ENCODE measurements around the gene OR5M10. TPM values are rescaled to one million over a fixed set of nuclear protein-coding genes. Genes with fewer than 3 reads are reported as not detected.
"Not testable (repeated sequence)": the region's sequence is repeated elsewhere in the genome, so short reads cannot be mapped to it uniquely, and the experiment has no call there.

Gene OR5M10
- not detected for total RNA-seq
- long read RNA-seq: 0 reads

GRCh38 chr11:56577621-56578020 lies at the start of gene OR5M10:
OR5M10 (minus strand) TSS chr11:56577721; CDS start chr11:56577721, 0 bp downstream.
- no peak for DNase-seq (ENCODE audit: missing footprints)
- ATAC-seq: no peak
- intact Hi-C loops (cut with DNase I): no loop called here

DNA sequence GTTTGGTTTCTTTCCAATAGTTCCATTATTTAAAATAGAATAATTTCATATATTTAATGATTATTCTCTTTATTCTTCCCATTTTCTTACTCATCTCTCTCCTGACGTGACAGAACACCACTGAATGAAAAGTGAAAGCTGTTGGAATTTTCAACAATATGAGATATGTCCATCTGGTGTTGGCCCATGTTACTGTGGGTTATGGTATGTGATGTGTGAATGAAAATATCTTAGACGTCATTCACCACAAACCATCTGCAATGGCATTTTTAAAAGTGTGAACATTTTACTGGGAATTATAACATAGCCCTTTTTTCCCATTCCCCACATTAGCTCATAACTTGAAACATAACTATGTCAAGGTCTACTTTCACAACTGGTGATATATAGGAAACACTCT lies 48.4 kb upstream of the OR5M10 start:
- DNase-seq (ENCODE audit: missing footprints) (no peak), ATAC-seq (no peak)
- intact Hi-C loops (cut with DNase I): loop anchor here (10.0 kb wide), 1 partner anchor 159 kb away; no protein-coding TSS in a partner anchor

- DNase-seq (ENCODE audit: missing footprints) (no peak), ATAC-seq (no peak)
- intact Hi-C loops (cut with DNase I): loop anchor here (10.0 kb wide), 1 partner anchor 160 kb away; no protein-coding TSS in a partner anchor
These were observed 47.2 kb upstream of the OR5M10 start for GRCh38 chr11:56624661-56625110.

- no peak for DNase-seq (ENCODE audit: missing footprints)
- ATAC-seq: no peak
- intact Hi-C loops (cut with DNase I): no loop called here
These were observed 33.7 kb upstream of the OR5M10 start for GRCh38 chr11:56611174-56611573.

GRCh38 chr11:56592088-56592717 lies 14.7 kb upstream of the OR5M10 start:
- intact Hi-C loops (cut with DNase I); ATAC-seq: not testable (repeated sequence)

GRCh38 chr11:56558574-56558973 lies 18.9 kb downstream of the OR5M10 start:
- no peak for ATAC-seq
- intact Hi-C loops (cut with DNase I): no loop called here

More at GRCh38 chr11:56592088-56592717, 14.7 kb upstream of the OR5M10 start:
- DNase-seq (ENCODE audit: missing footprints): not testable (repeated sequence)

GRCh38 chr11:56554691-56555090 lies 22.8 kb downstream of the OR5M10 start:
- intact Hi-C loops (cut with DNase I); DNase-seq (ENCODE audit: missing footprints); ATAC-seq: not testable (repeated sequence)

More at GRCh38 chr11:56558574-56558973, 18.9 kb downstream of the OR5M10 start:
- no peak for DNase-seq (ENCODE audit: missing footprints)

- DNase-seq (ENCODE audit: missing footprints): no peak
These were observed 32.0 kb downstream of the OR5M10 start for GRCh38 chr11:56545531-56545930.

DNA sequence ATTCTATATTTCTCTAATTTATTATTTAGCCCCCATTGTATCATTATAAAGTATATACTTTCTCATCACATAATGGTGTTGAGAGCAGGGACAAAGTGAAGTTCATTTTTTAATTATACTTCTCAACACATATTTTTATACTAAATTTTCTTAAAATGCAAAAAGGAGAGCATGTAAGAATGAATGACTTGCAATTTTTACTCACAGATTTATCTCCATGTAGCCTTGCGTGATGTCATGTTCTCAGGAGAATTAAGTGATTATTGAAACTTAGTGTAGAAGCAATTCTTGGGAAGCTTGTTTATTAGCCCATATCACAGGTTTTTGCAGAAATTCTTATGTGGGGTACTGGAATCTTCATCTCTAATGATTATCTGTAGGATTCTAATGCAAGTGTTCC lies 33.8 kb downstream of the OR5M10 start:
- ATAC-seq (no peak), DNase-seq (ENCODE audit: missing footprints) (no peak)
- intact Hi-C loops (cut with DNase I): no loop called here

More at GRCh38 chr11:56545531-56545930, 32.0 kb downstream of the OR5M10 start:
- intact Hi-C loops (cut with DNase I): no loop called here
- no peak for ATAC-seq

DNA sequence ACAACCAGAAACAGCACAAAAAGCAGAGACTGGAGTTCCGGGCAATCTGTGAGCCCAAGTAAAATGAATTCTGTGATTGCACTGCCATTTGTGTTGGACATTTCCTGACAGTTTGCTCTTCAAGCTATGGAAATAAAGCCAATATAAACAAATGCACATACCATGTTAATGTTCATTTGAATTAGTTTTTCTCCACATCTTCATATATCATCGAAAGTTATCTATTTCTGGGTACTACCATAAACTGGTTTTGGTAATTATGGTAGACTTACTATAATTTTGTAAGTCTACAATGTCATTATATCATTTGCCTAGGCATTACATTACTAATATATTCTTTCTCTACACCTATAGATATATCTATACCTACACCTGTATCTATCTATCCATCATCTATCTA lies 34.4 kb downstream of the OR5M10 start, which contains the start of gene OR5M11:
TSS of gene OR5M11 (minus strand) at position 101 of the 400 bp plus-strand sequence. CDS start at position 101, 0 bp downstream.
- no peak for DNase-seq (ENCODE audit: missing footprints)
- intact Hi-C loops (cut with DNase I): no loop called here
- no peak for ATAC-seq

GRCh38 chr11:56533054-56533740 lies 44.3 kb downstream of the OR5M10 start:
- ATAC-seq: no peak
- intact Hi-C loops (cut with DNase I): no loop called here
- DNase-seq (ENCODE audit: missing footprints): no peak

DNA sequence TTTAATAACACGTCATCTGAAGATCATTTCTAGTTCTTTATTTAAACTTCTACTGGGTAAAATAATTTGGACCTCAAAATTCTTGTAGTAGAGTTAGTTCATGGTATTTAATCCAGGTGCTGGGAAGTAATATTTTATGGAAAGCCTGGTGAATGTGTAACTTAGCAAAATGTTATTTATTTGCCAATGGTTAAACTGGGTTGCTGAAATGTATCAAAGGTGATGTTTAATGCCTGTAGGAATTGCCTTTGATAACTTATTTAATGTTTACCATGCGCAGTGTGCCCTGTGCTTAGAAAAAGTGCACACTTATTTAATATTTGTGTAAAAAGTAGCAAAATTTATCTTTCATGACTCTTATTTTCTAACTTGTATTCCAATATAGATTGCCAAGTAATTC lies 45.7 kb downstream of the OR5M10 start:
- ATAC-seq (no peak), DNase-seq (ENCODE audit: missing footprints) (no peak)
- intact Hi-C loops (cut with DNase I): no loop called here

Other genes starting within 250 kb of the OR5M10 start
- not detected for gene OR8K1, start 231.7 kb downstream of the OR5M10 start, total RNA-seq
- gene OR8J1, start 223.4 kb downstream of the OR5M10 start, total RNA-seq: not detected
- not detected for gene OR8U1, start 202.1 kb downstream of the OR5M10 start, total RNA-seq
- not detected for gene OR5AL1, start 165.0 kb downstream of the OR5M10 start, total RNA-seq
- not detected for gene OR5M3, start 104.4 kb downstream of the OR5M10 start, total RNA-seq
- not detected for gene OR5M8, start 86.4 kb downstream of the OR5M10 start, total RNA-seq
- gene OR5M11, start 34.5 kb downstream of the OR5M10 start, total RNA-seq: not detected
- gene OR5M1, start 37.2 kb upstream of the OR5M10 start, total RNA-seq: not detected
- not detected for gene OR5AP2, start 64.7 kb upstream of the OR5M10 start, total RNA-seq
- not detected for gene OR5AR1, start 86.0 kb upstream of the OR5M10 start, total RNA-seq
- not detected for gene OR9G1, start 121.4 kb upstream of the OR5M10 start, total RNA-seq
- not detected for gene OR9G4, start 171.0 kb upstream of the OR5M10 start, total RNA-seq